Astrocyte of the hippocampus (primary cell): Measurements from ENCODE around the gene MYL10.

ENCODE experiments used
- DNase-seq: peaks from one replicate; pipeline ENCODE4 v3.0.0; 2011; ENCODE audit warnings: low read depth, low spot score

Gene MYL10

DNA sequence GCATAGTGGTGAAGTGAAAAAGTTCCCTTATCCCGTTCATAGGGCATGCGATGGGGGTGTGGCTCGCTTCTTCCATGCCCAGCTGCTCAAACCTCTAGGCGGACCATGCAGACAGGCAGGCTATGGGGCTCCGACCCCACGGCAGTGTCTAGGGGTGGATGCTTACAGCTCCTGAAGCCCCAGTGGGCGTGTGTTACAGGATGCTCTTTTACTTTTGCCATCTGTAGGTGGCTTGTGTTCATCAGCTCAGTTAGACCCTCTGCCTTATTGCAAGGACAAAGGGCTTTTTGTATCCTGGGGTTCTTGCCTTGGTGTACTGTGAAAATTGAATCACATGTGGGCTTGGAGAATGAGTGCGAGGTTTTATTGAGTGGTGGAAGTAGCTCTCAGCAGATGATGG lies at the start of gene MYL10:
MYL10 (minus strand) TSS at position 126 of the 400 bp plus-strand sequence. CDS start 178 bp downstream, outside the sequence.
- no peak for DNase-seq

DNA sequence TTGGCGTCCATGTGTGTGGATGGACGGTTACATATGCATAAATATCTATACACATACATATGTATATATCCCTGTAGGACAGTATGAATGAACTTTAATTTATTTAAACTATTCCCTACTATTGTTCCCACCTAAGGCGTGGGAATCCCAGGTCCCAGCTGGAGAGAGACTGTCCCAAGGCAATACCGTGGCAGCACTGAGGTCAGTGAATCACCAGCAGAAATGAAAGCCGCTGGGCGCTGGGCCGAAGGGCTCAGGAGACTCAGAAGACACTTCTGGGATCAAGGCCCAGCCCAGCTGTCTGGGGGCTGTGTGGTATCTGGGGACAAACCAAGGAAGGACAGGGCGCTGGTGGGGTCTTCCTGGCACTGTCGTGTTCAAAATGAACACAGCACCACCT lies 49.6 kb upstream of the MYL10 start:
- DNase-seq: peak; percentile 83

DNA sequence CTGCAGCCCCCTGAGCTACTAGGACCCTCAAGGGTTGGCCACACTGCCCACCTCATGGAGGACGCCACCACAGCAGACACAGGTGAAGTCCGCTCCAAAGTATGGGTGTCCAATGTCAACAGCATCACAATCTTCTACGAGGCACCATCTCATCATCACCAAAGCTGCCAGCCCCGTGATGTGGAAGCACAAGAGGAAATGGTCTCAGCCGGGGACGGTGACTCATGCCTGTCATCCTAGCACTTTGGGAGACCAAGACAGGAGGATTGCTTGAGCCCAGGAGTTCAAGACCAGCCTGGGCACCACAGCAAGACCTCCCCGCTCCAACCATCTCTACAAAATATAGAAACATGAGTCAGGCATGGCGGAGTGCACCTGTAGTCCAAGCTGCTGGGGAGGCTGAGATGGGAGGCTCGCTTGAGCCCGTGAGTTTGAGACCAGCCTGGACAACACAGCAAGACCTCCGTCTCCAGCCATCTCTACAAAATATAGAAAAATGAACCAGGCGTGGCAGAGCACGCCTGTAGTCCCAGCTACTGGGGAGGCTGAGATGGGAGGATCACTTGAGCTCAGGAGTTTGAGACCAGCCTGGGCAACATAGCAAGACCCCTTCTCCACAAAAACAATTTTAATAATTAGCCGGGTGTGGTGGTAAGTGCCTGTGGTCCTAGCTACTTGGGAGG lies 48.8 kb upstream of the MYL10 start:
- peak; percentile 31 for DNase-seq

DNA sequence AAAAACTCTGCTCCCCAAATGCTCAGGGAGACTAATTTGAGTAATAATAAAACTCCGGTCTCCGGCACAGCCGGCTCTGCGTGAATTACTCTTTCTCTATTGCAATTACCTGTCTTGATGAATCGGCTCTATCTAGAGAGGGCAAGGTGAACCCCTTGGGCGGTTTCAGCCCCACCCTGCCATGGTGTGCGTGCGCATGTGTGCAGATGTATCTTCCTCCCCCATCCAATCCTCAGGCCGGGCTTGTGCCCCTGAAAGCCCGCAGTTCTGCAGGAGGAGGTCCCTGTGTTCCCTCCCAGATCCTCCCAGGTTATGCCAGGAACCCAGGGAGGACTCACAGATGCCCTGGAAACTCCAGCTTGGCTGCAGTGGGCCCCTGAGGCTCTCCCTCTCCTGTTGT lies 48.3 kb upstream of the MYL10 start:
- DNase-seq: no peak

DNA sequence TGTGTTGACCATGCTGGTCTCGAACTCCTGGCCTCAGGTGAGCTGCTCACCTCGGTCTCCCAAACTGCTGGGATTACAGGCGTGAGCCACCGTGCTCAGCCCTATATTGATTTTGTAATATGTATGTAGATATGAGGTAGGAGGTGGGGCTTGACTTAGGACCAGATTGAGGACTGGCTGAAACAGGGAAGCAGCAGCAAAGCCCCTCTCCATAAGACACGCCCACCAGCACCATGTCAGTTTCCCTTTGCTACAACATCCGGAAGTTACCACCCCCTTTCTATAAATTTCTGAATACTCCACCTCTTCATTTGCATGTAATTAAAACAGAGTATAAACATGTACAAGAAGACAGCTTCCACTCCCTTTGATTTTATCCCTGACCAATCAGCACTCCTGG lies 47.9 kb upstream of the MYL10 start:
- DNase-seq: no peak

DNA sequence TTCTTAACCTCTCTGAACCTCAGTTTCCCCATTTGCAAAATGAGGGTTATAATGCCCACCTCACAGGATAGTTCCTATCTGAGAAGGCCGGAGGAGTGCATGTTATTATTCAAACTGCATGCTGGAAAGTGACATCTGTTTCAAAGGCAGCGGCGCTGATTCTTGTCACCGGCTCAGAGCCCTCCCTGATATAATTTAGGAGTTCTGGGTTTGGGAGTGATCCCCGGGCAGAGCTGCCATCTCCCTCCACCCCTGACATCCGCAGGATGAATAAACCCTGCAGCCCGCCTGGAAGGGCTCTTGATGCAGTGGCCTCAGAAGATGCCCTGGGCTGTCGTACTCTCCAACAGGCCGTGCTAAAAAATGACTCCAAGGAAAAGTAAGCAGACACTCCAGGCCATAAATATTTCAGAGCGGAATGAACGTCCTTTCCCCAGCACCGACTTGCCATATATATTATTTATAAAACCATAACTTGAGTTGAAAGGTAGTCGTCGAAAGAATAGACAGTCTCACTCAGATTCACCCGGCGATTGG lies 47.0 kb upstream of the MYL10 start:
- DNase-seq: no peak

DNA sequence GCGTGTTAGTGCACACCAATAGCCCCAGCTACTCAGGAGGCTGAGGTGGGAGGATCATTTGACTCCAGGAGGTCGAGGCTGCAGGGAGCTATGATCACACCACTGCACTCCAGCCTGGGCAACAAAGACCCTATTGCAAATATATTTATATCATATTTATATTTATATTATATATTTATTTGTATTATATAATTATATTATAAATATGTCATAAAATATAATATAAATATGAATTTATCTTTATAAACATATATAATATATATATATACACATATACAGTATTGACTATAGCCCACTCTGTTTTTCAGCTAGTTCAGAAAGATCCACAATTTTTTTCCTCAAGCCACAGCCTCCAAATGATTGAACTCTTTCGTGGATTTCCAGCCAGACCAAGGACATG lies 45.3 kb upstream of the MYL10 start:
- DNase-seq: no peak

DNA sequence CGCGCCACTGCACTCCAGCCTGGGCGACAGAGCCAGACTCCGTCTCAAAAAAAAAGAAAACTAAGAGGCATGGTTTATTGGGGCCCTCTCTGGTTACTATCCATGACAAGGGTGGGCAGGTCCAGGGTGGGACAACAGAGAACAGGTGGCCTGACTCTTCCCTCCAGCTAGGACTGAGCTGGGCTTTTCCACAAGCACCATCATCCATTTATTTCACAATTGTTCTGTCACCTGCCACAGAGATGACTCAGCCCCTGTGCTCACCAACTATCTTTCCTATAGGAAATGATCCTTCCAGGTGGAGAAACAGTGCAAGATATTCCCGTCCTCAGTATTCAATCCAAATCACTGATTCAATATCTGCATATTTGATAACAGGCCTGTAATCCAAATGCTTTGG lies 44.9 kb upstream of the MYL10 start:
- DNase-seq: no peak

DNA sequence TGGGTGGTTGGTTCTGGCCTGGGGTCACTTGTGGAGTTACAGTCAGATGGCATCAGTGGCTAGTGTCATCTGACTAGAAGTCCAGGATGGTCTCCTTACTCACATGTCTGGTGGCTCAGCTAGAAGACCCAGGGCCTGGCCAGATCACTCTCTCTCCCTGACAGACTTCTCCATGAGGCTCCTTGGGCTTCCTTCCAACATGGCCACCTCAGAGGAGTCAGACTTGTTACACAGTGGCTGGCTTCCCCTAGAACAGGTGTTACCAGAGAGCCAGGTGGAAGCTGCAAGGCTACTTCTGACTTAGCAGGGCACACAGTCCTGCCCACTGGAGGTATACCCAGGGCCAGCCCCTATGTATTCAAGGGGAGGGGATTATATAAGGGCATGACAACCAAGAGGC lies 44.2 kb upstream of the MYL10 start:
- DNase-seq: no peak

DNA sequence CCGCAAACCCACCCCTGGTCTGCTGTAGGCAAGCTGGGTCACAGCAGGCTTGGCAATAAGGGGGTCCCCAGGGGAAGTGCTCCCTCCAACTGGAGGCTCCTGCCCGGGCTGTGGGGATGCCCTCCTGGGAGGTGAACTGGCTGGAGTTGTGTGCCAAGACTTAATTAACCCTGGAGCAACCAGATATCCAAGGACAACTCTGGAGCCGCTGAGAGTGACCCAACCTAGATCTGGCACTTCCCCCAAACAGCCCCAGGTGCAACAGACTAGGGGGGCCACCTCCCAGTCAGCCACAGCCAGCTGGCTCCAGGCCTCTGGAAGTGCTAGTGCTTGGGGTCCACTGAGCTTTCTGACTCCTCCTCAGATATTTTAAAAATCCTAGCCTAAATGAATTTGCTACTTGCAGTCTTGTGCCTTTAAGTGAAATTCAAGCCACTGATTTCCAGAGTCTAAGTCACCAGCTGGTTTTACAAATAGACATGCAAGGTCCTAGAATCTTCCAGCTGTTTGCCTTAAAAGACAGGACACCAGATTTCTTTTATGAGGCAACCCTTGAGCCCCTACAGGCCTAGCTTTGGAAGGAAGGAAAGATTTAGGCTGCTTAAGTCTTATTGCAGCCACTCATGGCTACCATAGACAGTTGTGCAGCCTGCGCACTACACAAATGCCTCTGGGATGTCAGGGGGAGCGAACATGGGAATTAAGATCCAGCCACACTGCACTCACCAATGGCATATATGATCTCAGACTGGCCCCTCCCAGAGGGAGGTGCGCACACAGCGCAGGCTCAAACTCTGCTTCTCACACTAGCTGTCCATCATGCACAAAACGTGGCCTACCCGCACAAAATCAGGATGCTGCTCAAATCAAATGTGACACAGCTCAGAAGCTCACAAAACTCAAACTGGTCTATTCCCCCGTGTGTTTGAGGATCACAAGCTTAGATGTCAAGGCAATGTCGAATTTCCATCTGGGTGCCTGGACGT lies 42.6 kb upstream of the MYL10 start:
- no peak for DNase-seq

DNA sequence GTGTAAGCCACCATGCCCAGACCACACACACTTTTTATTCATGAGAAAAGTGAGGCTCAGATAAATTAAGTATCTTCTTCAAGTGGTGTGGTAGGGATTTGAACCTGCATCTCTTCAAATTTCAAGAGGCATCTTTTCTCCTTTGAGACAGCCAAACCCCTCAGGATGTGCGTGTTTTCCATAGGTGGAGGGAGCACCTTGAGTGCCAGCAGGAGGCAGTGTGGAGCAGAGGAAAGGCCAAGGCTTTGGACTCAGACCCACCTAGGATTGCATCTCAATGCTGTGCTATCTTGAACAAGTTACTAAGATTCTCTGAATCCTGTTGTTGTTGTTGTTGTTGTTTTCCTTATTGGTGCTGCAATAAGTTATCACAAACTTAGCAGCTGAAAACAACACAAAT lies 40.2 kb upstream of the MYL10 start:
- no peak for DNase-seq

DNA sequence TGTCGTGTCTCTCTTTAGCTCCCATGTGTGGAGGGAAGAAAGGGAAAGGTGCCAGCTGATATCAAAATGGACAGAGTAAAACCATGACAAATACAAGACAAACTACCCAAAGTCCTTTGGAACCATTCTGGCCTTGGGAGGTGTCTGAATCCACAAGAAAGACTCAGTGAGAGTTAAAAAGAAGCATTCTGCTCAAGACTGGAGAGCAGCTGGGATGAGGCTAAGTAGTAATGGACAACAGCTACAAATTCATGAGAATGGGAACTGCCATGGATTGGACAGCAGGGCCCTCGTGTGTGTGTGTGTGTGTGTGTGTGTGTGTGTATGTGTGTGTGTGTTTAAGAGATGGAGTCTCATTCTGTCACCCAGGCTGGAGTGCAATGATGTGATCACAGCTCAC lies 39.6 kb upstream of the MYL10 start:
- DNase-seq: no peak

DNA sequence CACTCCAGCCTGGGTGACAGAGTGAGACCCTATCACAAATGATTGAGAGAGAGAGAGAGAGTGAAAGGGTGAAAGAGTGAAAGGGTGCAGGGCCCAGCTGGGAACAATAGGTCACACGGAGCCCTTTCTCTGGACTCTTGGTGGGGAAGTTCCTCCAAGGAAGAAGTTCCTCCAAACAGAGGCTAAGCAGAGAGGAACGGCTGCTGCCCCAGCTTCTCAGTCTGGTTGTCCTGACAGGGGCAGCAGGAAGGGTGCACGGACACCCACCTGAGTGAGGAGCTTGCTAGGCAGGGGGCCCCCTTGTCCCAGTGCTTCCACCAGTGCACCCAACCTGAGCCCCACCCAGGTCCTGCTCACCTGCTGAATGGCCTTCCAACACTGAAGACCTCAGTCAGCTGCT lies 38.8 kb upstream of the MYL10 start:
- DNase-seq: no peak

DNA sequence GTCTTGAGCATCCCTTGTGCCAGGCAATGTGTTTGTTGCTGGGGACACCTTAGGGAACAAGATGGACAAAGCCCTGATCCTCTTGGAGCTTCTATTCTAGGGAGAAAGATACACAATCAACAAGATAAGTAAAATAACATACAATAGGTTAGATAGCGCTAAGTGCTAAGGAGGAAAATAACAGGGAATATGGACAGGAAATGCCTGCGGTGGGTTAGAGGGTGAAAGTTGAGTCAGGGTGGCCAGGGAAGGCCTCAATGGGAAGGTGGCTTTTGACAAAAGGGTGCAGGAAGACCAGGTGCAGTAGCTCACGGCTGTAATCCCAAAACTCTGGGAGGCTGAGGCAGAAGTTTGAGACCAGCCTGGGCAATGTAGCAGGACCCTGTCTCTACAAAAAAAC lies 38.3 kb upstream of the MYL10 start:
- no peak for DNase-seq

DNA sequence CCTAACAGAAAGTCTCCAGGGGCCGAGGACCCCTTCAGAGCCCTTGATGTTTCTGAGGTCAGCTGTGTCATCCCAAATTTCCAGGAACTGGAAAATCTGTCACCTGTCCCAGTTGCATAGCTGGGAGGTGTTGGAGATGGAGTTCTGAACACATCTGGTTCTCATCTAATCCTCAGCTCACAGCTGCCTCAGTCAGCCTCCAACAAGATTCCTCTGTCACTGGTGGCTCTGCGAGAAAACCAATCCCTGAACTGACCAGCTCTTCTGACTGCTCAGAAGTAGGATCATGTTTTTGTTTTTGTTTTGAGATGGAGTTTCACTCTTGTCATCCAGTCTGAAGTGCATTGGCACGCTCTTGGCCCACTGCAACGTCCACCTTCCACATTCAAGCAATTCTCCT lies 37.6 kb upstream of the MYL10 start:
- DNase-seq: no peak

DNA sequence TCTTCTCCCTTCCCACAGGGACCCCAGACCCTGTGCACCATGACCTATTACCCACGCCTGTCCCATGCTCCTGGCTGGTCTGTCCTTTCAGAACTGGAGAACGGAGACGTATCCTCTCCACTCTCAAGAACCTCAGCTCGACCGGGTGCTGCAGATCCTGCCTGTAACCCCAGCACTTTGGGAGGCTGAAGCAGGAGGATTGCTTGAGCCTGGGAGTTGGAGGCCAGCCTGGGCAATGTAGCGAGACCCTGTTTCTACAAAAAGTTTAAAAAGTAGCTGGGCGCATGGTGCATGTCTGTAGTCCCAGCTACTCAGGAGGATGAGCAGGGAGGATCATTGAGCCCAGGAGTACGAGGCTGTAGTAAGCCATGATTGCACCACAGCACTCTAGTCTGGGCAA lies 37.2 kb upstream of the MYL10 start:
- no peak for DNase-seq

DNA sequence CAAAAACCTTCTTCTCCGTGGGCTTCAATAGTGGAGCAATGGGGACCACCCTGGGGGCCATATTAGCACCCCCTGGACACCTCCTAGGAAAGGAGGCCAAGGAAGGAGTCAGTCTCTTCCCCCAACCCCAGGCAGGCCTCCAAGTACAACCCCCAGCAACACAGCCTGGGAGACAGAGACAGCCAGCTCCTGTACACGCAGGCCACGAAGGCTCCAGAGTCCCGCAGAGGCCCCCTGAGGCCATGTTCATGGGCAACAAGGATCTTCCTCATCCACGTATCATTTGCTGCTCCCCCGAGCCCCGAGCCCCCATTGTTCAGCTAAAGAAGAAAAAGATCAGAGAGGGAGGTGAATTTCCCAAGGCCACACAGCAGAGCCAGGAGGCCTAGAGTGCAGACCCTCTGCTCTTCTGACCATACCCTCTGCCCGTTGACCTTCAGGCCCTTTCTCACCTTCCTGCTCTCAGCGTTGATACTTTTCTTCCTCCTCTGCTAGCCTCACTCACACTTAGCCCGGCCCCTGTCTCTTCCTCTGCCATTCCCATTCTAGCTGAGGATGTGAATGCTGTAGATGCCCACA lies 35.9 kb upstream of the MYL10 start:
- DNase-seq: no peak

DNA sequence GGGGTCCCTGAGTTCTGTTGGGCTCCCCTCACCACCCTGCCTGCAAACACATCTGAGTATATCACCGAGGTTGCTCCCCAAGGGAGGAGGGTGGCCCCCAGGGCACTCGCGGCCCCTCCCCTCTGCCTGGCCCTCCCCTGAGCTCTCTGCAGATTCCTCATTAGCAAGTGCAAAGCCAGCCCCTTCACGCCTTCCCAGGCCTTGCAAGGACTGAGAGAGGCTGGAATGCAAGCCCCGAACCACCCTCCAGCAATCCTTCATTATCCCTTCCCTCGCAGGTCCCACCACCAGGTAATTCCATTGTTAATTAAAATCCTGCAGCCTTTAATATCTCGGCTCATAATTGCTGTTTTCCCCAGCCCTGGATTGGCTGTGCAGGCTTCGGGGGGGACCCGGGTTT lies 35.3 kb upstream of the MYL10 start:
- DNase-seq: no peak

DNA sequence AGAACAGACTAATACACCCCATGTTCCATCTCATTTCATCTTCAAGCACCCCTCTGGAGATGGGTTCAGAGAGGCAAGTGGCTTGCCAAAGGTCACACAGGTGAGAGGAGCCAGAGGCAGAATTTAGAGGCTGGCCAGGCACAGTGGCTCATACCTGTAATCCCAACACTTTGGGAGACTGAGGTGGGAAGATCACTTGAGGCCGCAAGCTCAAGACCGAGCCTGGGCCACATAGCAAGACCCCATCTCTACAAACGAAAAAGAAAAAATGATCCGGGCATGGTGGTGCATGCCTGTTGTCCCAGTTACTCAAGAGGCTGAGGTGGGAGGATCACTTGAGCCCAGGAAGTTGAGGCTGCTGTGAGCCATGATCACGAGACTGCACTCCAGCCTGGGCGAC lies 34.7 kb upstream of the MYL10 start:
- no peak for DNase-seq

DNA sequence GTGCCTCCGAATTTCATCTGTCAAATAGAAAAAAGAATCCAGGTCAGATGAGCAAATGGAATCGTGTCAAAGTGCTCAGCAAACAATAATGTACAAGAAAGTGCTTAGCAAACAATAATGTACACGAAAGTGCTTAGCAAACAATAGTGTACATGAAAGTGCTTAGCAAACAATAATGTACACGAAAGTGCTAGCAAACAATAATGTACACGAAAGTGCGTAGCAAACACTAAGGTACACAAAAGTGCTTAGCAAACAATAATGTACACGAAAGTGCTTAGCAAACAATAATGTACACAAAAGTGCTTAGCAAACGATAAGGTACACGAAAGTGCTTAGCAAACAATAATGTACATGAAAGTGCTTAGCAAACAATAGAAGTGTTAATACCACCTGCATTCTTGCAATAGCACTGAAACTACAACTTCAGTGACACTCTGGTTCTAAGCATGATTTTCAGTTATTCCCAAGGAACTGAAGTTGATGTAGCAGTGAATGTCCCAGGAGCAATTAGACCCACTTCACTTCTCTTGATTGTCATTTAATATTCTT lies 33.4 kb upstream of the MYL10 start:
- no peak for DNase-seq

DNA sequence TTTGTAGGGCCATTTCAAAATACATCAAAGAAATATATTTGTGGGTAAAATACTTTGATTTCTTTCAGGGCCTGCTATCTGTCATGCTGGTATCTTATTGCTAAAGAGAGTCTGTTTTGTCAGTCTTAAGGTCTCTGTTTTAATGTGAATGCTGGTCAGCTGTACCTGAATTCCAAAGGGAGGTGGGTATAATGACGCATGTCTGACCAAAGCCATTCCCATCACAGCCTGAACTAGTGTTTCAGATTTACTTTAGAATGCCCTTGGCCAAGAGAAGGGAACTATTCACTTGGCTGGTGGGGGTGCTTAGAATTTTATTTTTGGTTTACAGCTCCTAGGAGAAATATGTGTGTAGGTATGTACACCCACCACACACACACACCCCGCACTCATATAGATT lies 30.6 kb upstream of the MYL10 start:
- peak; percentile 21 for DNase-seq

DNA sequence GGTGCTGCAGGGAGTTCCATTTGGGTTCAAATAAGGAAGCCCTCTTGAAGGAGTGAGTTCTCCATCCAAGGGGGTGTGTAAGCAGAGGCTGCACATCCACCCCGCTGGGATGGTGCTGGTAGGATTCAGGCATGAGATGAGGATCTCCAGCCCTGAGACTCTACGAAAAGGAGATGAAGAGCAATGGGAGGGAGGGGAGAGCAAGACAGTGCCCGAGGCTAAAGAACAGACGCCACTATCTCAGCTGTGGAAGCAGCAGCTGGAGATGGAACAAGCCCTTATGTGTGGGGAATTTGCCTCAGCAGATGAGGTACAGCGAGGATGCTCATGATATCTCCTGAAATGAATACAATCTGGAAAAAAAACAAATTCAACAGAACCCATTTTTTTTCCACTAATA lies 28.1 kb upstream of the MYL10 start:
- no peak for DNase-seq
